HCT116 (cell line): Measurements from ENCODE around the gene BABAM2.

Experiments
- CEBPB ChIP-seq: IDR thresholded peaks from 2 replicates; pipeline ENCODE4 v1.6.1; 2012; ENCODE audit warnings: low read depth
- CTCF ChIP-seq, 3 experiments: fragments of 200-600 bp in 1 of 3; sonication (generic) in 1 of 3; IDR thresholded peaks in 2 of 3; conservative IDR thresholded peaks in 1 of 3; 2 replicates each; pipeline ENCODE4 v1.5.1; 2012 to 2017; ENCODE audit warnings: low read depth in 2 of 3, low read length in 2 of 3, antibody characterized with exemption in 1 of 3, borderline replicate concordance in 1 of 3, control low read depth in 1 of 3, mild to moderate bottlenecking in 1 of 3, mixed read lengths in 1 of 3, mixed run types in 1 of 3, moderate library complexity in 1 of 3; ENCODE audit not compliant: insufficient read depth in 1 of 3
- ELF1 ChIP-seq: IDR thresholded peaks from 2 replicates; pipeline ENCODE4 v1.6.1; 2012; ENCODE audit warnings: low read depth, borderline replicate concordance
- EZH2 ChIP-seq: fragments of 200-600 bp; sonication (generic); IDR thresholded peaks from 2 replicates; pipeline ENCODE4 v1.6.1; 2017; ENCODE audit warnings: antibody characterized with exemption, mixed run types
- MAX ChIP-seq: IDR thresholded peaks from 2 replicates; pipeline ENCODE4 v1.6.1; 2012
- POLR2A ChIP-seq: IDR thresholded peaks from 2 replicates; pipeline ENCODE4 v1.7.0; 2011; ENCODE audit warnings: borderline replicate concordance; ENCODE audit not compliant: insufficient read depth, insufficient read length; ENCODE audit errors: extremely low read depth
- POLR2AphosphoS5 ChIP-seq: IDR thresholded peaks from 2 replicates; pipeline ENCODE4 v1.6.1; 2011; ENCODE audit warnings: mild to moderate bottlenecking, low read depth, low read length, moderate library complexity
- RAD21 ChIP-seq: IDR thresholded peaks from 2 replicates; pipeline ENCODE4 v1.6.1; 2012; ENCODE audit warnings: low read depth, mild to moderate bottlenecking
- SRF ChIP-seq: IDR thresholded peaks from 2 replicates; pipeline ENCODE4 v1.6.1; 2012; ENCODE audit warnings: low read depth
- TCF7L2 ChIP-seq: IDR thresholded peaks from 2 replicates; pipeline ENCODE4 v1.7.0; 2011; ENCODE audit warnings: borderline replicate concordance, inconsistent platforms; ENCODE audit not compliant: insufficient read depth, insufficient read length; ENCODE audit errors: extremely low read depth
- YY1 ChIP-seq: IDR thresholded peaks from 2 replicates; pipeline ENCODE4 v1.6.1; 2011; ENCODE audit warnings: low read length, low read depth, moderate library complexity, mild to moderate bottlenecking; ENCODE audit not compliant: insufficient replicate concordance; ENCODE audit errors: extremely low read depth

DNA sequence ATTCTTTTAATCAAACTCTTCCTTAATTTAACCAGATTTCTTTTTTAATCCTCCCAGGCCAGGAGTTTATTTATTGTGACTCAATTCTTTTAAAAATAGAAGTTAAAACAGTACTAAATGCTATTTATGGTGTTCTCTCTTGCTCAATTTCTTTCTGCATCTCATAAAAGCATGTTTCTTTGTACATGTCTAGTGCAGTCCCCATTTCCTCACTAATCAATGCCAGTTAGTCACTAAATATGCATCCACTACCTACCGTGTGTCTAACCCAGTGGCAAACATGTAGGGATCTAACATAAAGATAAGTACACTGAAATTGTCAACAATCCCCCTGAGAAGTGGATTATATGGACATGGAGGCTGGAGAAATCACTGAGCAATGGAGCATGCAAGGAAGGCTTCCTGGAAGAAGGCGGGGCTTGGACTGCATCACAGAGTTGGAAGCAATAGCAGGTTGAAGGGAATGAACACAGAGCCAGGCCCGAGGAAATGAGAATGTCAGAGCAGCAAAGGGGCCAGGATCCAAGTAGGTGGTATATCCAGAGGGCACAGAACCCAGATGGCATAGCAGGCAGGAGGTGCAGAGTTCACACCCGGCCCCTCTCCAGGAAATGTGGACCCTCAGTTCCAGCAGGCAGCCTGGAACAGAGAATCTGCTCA, 396.9 kb downstream of the BABAM2 start:
- TF ChIP-seq CTCF (IDR thresholded peaks at IDR 0.05 in 2 of 3, conservative IDR thresholded peaks at IDR 0.05 in 1 of 3; ENCODE audit: borderline replicate concordance in 1 of 3, insufficient read depth in 1 of 3, low read depth in 2 of 3, low read length in 2 of 3): no peak
- TF ChIP-seq CEBPB: no peak
- no peak for TF ChIP-seq POLR2A
- TF ChIP-seq POLR2AphosphoS5: no peak
- no peak for TF ChIP-seq MAX
- no peak for TF ChIP-seq ELF1
- no peak for TF ChIP-seq EZH2
- TF ChIP-seq SRF: no peak
- no peak for TF ChIP-seq RAD21
- no peak for TF ChIP-seq TCF7L2
- TF ChIP-seq YY1: no peak
